ENCODE data around the gene PFDN6. TPM values are rescaled to one million over a fixed set of nuclear protein-coding genes. Genes with fewer than 3 reads are reported as not detected.
A peak's percentile ranks its signal among the peaks of the same experiment; 100 is the strongest.

Gene PFDN6
- total and polyA plus RNA-seq, 9 of the 15 experiments (the other 6 are each of a cell fraction or from before 2014, with no cell fraction given): 6.8 to 475 (median 216) TPM

GRCh38 chr6:33271468-33272274, 17.7 kb upstream of the PFDN6 start, which contains the start of the genes RPS18 and VPS52 (continued):
- TF ChIP-seq, protein P1, sequence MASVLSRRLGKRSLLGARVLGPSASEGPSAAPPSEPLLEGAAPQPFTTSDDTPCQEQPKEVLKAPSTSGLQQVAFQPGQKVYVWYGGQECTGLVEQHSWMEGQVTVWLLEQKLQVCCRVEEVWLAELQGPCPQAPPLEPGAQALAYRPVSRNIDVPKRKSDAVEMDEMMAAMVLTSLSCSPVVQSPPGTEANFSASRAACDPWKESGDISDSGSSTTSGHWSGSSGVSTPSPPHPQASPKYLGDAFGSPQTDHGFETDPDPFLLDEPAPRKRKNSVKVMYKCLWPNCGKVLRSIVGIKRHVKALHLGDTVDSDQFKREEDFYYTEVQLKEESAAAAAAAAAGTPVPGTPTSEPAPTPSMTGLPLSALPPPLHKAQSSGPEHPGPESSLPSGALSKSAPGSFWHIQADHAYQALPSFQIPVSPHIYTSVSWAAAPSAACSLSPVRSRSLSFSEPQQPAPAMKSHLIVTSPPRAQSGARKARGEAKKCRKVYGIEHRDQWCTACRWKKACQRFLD (CRISPR knock-in tag; IDR thresholded peaks at IDR 0.05): peak; percentile 96
- TF ChIP-seq ZNF583 (CRISPR knock-in tag; IDR thresholded peaks at IDR 0.05) (peak; percentile 81; the same call in 1 of the 2 replicates), ZNF431 (CRISPR knock-in tag; IDR thresholded peaks at IDR 0.05) (0 out of 2 replicates have a peak, but pooled peaks have one; percentile 12), BCOR (IDR thresholded peaks at IDR 0.05) (no peak), NFRKB (IDR thresholded peaks at IDR 0.05; ENCODE audit: low read depth) (peak; percentile 100), MTF1 (CRISPR knock-in tag; IDR thresholded peaks at IDR 0.05; ENCODE audit: borderline replicate concordance) (no peak), HNRNPK (IDR thresholded peaks at IDR 0.05; ENCODE audit: low read depth, low read length, poor library complexity, severe bottlenecking) (no peak), RHOXF2B (CRISPR knock-in tag; conservative IDR thresholded peaks at IDR 0.05) (no peak), TFAM (CRISPR knock-in tag; conservative IDR thresholded peaks at IDR 0.05) (no peak), FOXK1 (CRISPR knock-in tag; IDR thresholded peaks at IDR 0.05; ENCODE audit: borderline replicate concordance) (peak; percentile 88), ZBTB8A (IDR thresholded peaks at IDR 0.05; ENCODE audit: partially characterized antibody) (no peak), ZNF174 (CRISPR knock-in tag; IDR thresholded peaks at IDR 0.05) (peak; percentile 87; the same call in 1 of the 2 replicates), ZNF324 (CRISPR knock-in tag; IDR thresholded peaks at IDR 0.05) (no peak)
- TF ChIP-seq, protein P2, sequence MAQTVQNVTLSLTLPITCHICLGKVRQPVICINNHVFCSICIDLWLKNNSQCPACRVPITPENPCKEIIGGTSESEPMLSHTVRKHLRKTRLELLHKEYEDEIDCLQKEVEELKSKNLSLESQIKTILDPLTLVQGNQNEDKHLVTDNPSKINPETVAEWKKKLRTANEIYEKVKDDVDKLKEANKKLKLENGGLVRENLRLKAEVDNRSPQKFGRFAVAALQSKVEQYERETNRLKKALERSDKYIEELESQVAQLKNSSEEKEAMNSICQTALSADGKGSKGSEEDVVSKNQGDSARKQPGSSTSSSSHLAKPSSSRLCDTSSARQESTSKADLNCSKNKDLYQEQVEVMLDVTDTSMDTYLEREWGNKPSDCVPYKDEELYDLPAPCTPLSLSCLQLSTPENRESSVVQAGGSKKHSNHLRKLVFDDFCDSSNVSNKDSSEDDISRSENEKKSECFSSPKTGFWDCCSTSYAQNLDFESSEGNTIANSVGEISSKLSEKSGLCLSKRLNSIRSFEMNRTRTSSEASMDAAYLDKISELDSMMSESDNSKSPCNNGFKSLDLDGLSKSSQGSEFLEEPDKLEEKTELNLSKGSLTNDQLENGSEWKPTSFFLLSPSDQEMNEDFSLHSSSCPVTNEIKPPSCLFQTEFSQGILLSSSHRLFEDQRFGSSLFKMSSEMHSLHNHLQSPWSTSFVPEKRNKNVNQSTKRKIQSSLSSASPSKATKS (CRISPR knock-in tag; IDR thresholded peaks at IDR 0.05): no peak
- TF ChIP-seq, protein P3, sequence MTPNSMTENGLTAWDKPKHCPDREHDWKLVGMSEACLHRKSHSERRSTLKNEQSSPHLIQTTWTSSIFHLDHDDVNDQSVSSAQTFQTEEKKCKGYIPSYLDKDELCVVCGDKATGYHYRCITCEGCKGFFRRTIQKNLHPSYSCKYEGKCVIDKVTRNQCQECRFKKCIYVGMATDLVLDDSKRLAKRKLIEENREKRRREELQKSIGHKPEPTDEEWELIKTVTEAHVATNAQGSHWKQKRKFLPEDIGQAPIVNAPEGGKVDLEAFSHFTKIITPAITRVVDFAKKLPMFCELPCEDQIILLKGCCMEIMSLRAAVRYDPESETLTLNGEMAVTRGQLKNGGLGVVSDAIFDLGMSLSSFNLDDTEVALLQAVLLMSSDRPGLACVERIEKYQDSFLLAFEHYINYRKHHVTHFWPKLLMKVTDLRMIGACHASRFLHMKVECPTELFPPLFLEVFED (CRISPR knock-in tag; conservative IDR thresholded peaks at IDR 0.05): 0 out of 2 replicates have a peak, but pooled peaks have one; percentile 29
- TF ChIP-seq, protein P4, sequence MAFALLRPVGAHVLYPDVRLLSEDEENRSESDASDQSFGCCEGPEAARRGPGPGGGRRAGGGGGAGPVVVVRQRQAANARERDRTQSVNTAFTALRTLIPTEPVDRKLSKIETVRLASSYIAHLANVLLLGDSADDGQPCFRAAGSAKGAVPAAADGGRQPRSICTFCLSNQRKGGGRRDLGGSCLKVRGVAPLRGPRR (CRISPR knock-in tag; IDR thresholded peaks at IDR 0.05): no peak

All from K562 (cell line).